Heart left ventricle (tissue), 16 donors: ENCODE data around the gene ATL2. TPM values are rescaled to one million over a fixed set of nuclear protein-coding genes. Genes with fewer than 3 reads are reported as not detected.
"Not testable (repeated sequence)": the region's sequence is repeated elsewhere in the genome, so short reads cannot be mapped to it uniquely, and the experiment has no call there.

Source experiments
- ATAC-seq, 4 donors: fragments of 200-7000 bp; cut with Tn5 transposase; one replicate each; pipeline ENCODE4 v1.9.1; 2020 to 2022; ENCODE audit warnings: moderate library complexity in 4 of 4, mild to moderate bottlenecking in 3 of 4, moderate number of reproducible peaks in 1 of 4
- DNase-seq, 5 donors: peaks; one replicate each; pipeline ENCODE4 v3.0.0-alpha.2; 2020
- H3K27ac ChIP-seq, 12 donors: fragments of 200-600 bp; sonication (generic) in 4 of 12; one replicate each; pipeline versions ENCODE4 v1.5.0 to v1.8.0; 2016 to 2022; ENCODE audit warnings: mild to moderate bottlenecking in 2 of 12
- H3K27me3 ChIP-seq, 9 donors: fragments of 200-600 bp; sonication (generic) in 2 of 9; one replicate each; pipeline versions ENCODE4 v1.5.1 to v1.8.0; 2016 to 2022; ENCODE audit warnings: mild to moderate bottlenecking in 3 of 9
- H3K36me3 ChIP-seq, 9 donors: fragments of 200-600 bp; sonication (generic) in 2 of 9; one replicate each; pipeline versions ENCODE4 v1.5.0 to v1.8.0; 2018 to 2022; ENCODE audit warnings: mild to moderate bottlenecking in 2 of 9
- H3K4me1 ChIP-seq, 12 donors: fragments of 200-600 bp; sonication (generic) in 4 of 12; one replicate each; pipeline versions ENCODE4 v1.5.0 to v1.8.0; 2016 to 2022; ENCODE audit warnings: mild to moderate bottlenecking in 3 of 12
- H3K4me3 ChIP-seq, 12 donors: fragments of 200-600 bp; sonication (generic) in 4 of 12; one replicate each; pipeline versions ENCODE4 v1.5.0 to v1.8.0; 2017 to 2022; ENCODE audit warnings: mild to moderate bottlenecking in 9 of 12, moderate library complexity in 4 of 12
- H3K9me3 ChIP-seq, 12 donors: fragments of 200-600 bp; sonication (generic) in 4 of 12; one replicate each; pipeline versions ENCODE4 v1.5.0 to v1.8.0; 2016 to 2022; ENCODE audit warnings: mild to moderate bottlenecking in 1 of 12
- CTCF ChIP-seq, 12 donors: fragments of 200-600 bp; sonication (generic) in 4 of 12; IDR thresholded peaks; one replicate each; pipeline versions ENCODE4 v1.5.0 to v1.8.0; 2018 to 2022; ENCODE audit warnings: antibody characterized with exemption in 12 of 12, mild to moderate bottlenecking in 5 of 12
- POLR2A ChIP-seq, 2 donors: fragments of 450-650 bp; IDR thresholded peaks; one replicate each; pipeline ENCODE4 v1.6.1; 2017; ENCODE audit warnings: antibody characterized with exemption in 2 of 2, mild to moderate bottlenecking in 2 of 2, moderate library complexity in 2 of 2
- WGBS, 4 donors: extraction: QIAGEN DNeasy Blood & Tissue Kit in 2 of 4; methylation state at CpG; one replicate each; pipeline versions ENCODE4 v1.1.5 to v1.1.7; 2013 to 2018; 5-methylcytosine and 5-hydroxymethylcytosine counted together
- intact Hi-C, 10 donors: fragments of 100-400 bp; cut with DNase I; formaldehyde crosslinking; loops; one replicate each; pipeline versions ENCODE4 v1.11.1 to v1.14.2; 2022
- polyA plus RNA-seq, 2 donors: library from polyadenylated mRNA; stranded (reverse); fragments of 200-250 nt; gene quantifications; one replicate each; pipeline ENCODE4 v1.2.3, GENCODE V29; 2013
- total RNA-seq, 9 donors: library from RNA; depleted of rRNA in 2 of 9; stranded (reverse); fragments of >200 nt in 2 of 9; fragmentation: NEBNext Ultra II Directional in 3 of 9; extraction: Animal tissue kit (Norgen Biotek cat#: 25700) in 3 of 9; gene quantifications; one replicate each; pipeline versions ENCODE4 v1.1.0 to v1.2.4, GENCODE V29; 2016 to 2023
- donor health status: ischemic (EF 13 %, LVEDD 7.1; RV severe dilation, severe dysfunction).
- donor health status: healthy with polysubstance abuse.
- donor health status: DM: no; HTN: yes; CAD: no.
- donor health status: DM: no; HTN: no; CAD: no.
- donor health status: ischemic (EF 25% LVEDD 6.9; RV normal size, moderate dysfunction).
- donor health status: ischemic (EF 25% LVEDD 5.7; RV mildly dilated, moderate dysfunction).
- donor health status: healthy.
- donor health status: DM: yes; HTN: yes; CAD: no.
- donor health status: ischemic (EF 35%, LVEDD 5.7; RV mildly dilated, moderate dysfunction).
- donor health status: nonischemic (EF 11% LVEDD 7.7; RV severe dilation, severe dysfunction).
- donor health status: DM: yes; HTN: yes; CAD: no.
- donor health status: PGD.
- donor health status: ischemic (EF 29% LVEDD 5.4; RV normal size, mild dysfunction).
- donor health status: nonischemic (EF 23%, LVEDD 6.1; RV moderate dilation, normal function).

Gene ATL2
- total and polyA plus RNA-seq, 11 donors: 8.7 to 41.9 (median 30.4) TPM

DNA sequence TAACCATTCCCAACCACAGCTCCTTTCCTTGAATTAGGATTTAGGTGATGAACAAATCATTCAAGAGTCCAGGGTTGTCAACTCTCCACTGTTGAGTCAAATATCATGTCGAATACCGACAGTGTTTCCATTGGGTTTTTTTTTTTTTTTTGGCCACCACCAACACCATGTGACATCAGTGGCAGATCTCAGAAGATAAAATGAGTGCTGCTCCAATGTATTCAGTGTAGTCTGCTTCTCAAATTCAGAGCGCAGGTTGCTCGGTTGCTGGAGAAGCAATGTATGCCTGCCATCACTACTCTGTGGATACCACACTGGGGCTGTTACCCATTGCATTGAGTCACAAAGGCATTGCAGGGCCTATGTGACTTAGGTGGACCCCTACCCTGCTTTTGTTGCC is 10.8 kb upstream of the ATL2 start:
- intact Hi-C loops: loop anchor here in 1 of 10 donors (10.0 kb wide), 1 partner anchor 117 kb away; no protein-coding TSS in a partner anchor
- H3K9me3 ChIP-seq: no peaks in the 10 kb centered on the region
- no peaks in the 10 kb centered on the region for H3K27me3 ChIP-seq
- DNase-seq: no peak
- no peak overlapping the region for H3K4me3 ChIP-seq
- peaks cover 0 to 5% (median 0%) of the 10 kb centered on the region in 12 donors for H3K4me1 ChIP-seq
- ATAC-seq: no peak
- 94 to 96% (median 94%) methylated on average over 4 of the region's 4 CpGs for WGBS, 4 donors
- TF ChIP-seq POLR2A (IDR thresholded peaks at IDR 0.05) (no peak), CTCF (IDR thresholded peaks at IDR 0.05) (no peak)
- H3K27ac ChIP-seq: no peak overlapping the region
- H3K36me3 ChIP-seq: no peaks in the 10 kb centered on the region

- Histone ChIP-seq H3K27me3 (no peaks in the 10 kb centered on the region), H3K4me3 (no peak overlapping the region), H3K4me1 (peaks cover 0 to 5% (median 0%) of the 10 kb centered on the region in 12 donors), H3K36me3 (no peaks in the 10 kb centered on the region), H3K9me3 (no peaks in the 10 kb centered on the region), H3K27ac (no peak overlapping the region)
- no peak for ATAC-seq
- WGBS, 4 donors: 71 to 77% (median 75%) methylated on average over 7 of the region's 7 CpGs
- intact Hi-C loops: loop anchor here in 1 of 10 donors (10.0 kb wide), 1 partner anchor 118 kb away; no protein-coding TSS in a partner anchor
- DNase-seq: no peak
- TF ChIP-seq CTCF (IDR thresholded peaks at IDR 0.05) (no peak), POLR2A (IDR thresholded peaks at IDR 0.05) (no peak)
Observed at GRCh38 chr2:38386821-38387220, 9.7 kb upstream of the ATL2 start.

GRCh38 chr2:38386377-38386776 is 9.3 kb upstream of the ATL2 start:
- intact Hi-C loops: loop anchor here in 1 of 10 donors (10.0 kb wide), 1 partner anchor 118 kb away; no protein-coding TSS in a partner anchor
- H3K36me3 ChIP-seq: no peaks in the 10 kb centered on the region
- no peak overlapping the region for H3K27ac ChIP-seq
- DNase-seq: no peak
- H3K4me1 ChIP-seq: peaks cover 0 to 6% (median 0%) of the 10 kb centered on the region in 12 donors
- no peaks in the 10 kb centered on the region for H3K27me3 ChIP-seq
- ATAC-seq: no peak
- WGBS, 4 donors: 58 to 75% (median 66%) methylated on average over 2 of the region's 2 CpGs
- TF ChIP-seq POLR2A (IDR thresholded peaks at IDR 0.05): no peak
- TF ChIP-seq CTCF (IDR thresholded peaks at IDR 0.05): no peak
- H3K9me3 ChIP-seq: no peaks in the 10 kb centered on the region
- no peak overlapping the region for H3K4me3 ChIP-seq

DNA sequence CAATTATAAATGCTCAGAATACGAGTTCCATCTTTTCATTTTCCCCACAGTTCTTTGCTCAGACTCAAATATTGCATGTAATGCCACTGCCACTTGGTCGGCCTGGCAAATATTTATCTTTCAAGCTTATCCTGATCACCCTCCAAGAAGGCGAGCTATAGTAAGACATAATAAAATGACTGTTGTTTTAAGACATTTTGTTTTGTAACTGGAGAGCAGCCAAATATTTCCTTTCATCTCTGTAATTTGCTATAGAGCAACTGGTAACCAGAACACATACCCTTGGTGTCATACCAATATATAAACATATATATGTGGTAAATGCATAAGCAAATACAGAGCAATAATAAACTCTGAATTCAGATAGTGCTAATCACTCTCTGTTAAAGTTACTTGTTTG is 7.3 kb upstream of the ATL2 start:
- Histone ChIP-seq H3K27ac (no peak overlapping the region), H3K27me3 (no peaks in the 10 kb centered on the region)
- WGBS, 4 donors: 75 to 86% (median 83%) methylated on average over 3 of the region's 3 CpGs

GRCh38 chr2:38383741-38384140 is 6.7 kb upstream of the ATL2 start:
- H3K4me1 ChIP-seq: peaks cover 0 to 20% (median 0%) of the 10 kb centered on the region in 12 donors
- intact Hi-C loops: loop anchor here in 1 of 10 donors (10.0 kb wide), 1 partner anchor 121 kb away; no protein-coding TSS in a partner anchor
- not testable (repeated sequence) for H3K9me3 ChIP-seq, ATAC-seq, H3K4me3 ChIP-seq, H3K36me3 ChIP-seq, H3K27ac ChIP-seq, H3K27me3 ChIP-seq, DNase-seq
- 81 to 85% (median 82%) methylated on average over 6 of the region's 6 CpGs for whole genome bisulfite sequencing, 4 donors

More for the DNA sequence above, 7.3 kb upstream of the ATL2 start:
- H3K4me3 ChIP-seq: no peak overlapping the region
- H3K36me3 ChIP-seq: no peaks in the 10 kb centered on the region
- ATAC-seq (no peak), DNase-seq (no peak)
- no peaks in the 10 kb centered on the region for H3K9me3 ChIP-seq
- no peak for TF ChIP-seq POLR2A (IDR thresholded peaks at IDR 0.05)
- no peak for TF ChIP-seq CTCF (IDR thresholded peaks at IDR 0.05)
- peaks cover 0 to 23% (median 0%) of the 10 kb centered on the region in 12 donors for H3K4me1 ChIP-seq
- intact Hi-C loops: loop anchor here in 1 of 10 donors (10.0 kb wide), 1 partner anchor 120 kb away; no protein-coding TSS in a partner anchor
